Left cardiac atrium (tissue), 4 donors: ENCODE results near the gene RAET1E. TPM values are rescaled to one million over a fixed set of nuclear protein-coding genes. Genes with fewer than 3 reads are reported as not detected.
"Not testable (repeated sequence)": the region's sequence is repeated elsewhere in the genome, so short reads cannot be mapped to it uniquely, and the experiment has no call there.

Experiments used
- ATAC-seq, 2 donors: fragments of 200-7000 bp; cut with Tn5 transposase; one replicate each; pipeline ENCODE4 v1.9.1; 2020; ENCODE audit warnings: mild to moderate bottlenecking in 2 of 2, moderate library complexity in 2 of 2
- DNase-seq: peaks from one replicate; pipeline ENCODE4 v3.0.0-alpha.2; 2020
- intact Hi-C, 2 donors: fragments of 100-400 bp; cut with DNase I; formaldehyde crosslinking; loops; one replicate each; pipeline versions ENCODE4 v1.14.1 to v1.15.1; 2022 to 2023
- total RNA-seq, 2 donors: library from RNA; stranded (reverse); fragmentation: NEBNext Ultra II Directional; extraction: Animal tissue kit (Norgen Biotek cat#: 25700); gene quantifications; one replicate each; pipeline ENCODE4 v1.2.1, GENCODE V29; 2021
- donor health status: DM: no; HTN: yes; CAD: no.
- donor health status: DM: no; HTN: yes; CAD: no; lungs with severe emphysema.
- donor health status: DM: yes; HTN: yes; CAD: no.
- donor health status: Dilated cardiomyopathy.

The RAET1E gene
- total RNA-seq, 2 donors from 2014 or later, result 0.89 to 1.2 TPM

GRCh38 chr6:149855040-149855654 lies 42.8 kb downstream of the RAET1E start:
- peak in 1 of 2 donors; percentile 30 for ATAC-seq
- intact Hi-C loops, result no loop called here
- no peak for DNase-seq

GRCh38 chr6:149854532-149854931 lies 43.4 kb downstream of the RAET1E start:
- intact Hi-C loops, result no loop called here
- peak; percentile 52 for DNase-seq
- peak in 1 of 2 donors; percentile 72 for ATAC-seq

GRCh38 chr6:149854017-149854416 lies 43.9 kb downstream of the RAET1E start:
- intact Hi-C loops, ATAC-seq, DNase-seq: not testable (repeated sequence)

GRCh38 chr6:149852881-149853280 lies 45.0 kb downstream of the RAET1E start:
- DNase-seq (no peak), ATAC-seq (no peak)

GRCh38 chr6:149852180-149852579 lies 45.7 kb downstream of the RAET1E start:
- intact Hi-C loops, result no loop called here
- peak; percentile 81 to 82 for ATAC-seq
- peak; percentile 49 for DNase-seq

More at GRCh38 chr6:149852881-149853280, 45.0 kb downstream of the RAET1E start:
- intact Hi-C loops, result no loop called here

- intact Hi-C loops, result no loop called here
- DNase-seq, result no peak
- no peak for ATAC-seq
These were observed 46.3 kb downstream of the RAET1E start for GRCh38 chr6:149851461-149852110.

- not testable (repeated sequence) for DNase-seq, ATAC-seq
- intact Hi-C loops, result loop anchor here in 1 of 2 donors (10.0 kb wide), 1 partner anchor 156 kb away; no protein-coding TSS in a partner anchor
These were observed 49.6 kb downstream of the RAET1E start for GRCh38 chr6:149848343-149848742.

Other genes starting within 250 kb of the RAET1E start
- gene KATNA1, start 249.4 kb downstream of the RAET1E start, total RNA-seq, result 10 to 100 TPM; 10.5 to 12.6 TPM
- 10 to 100 TPM; 14.6 to 15.4 TPM for gene LATS1, start 180.0 kb downstream of the RAET1E start, total RNA-seq
- 10 to 100 TPM; 22.4 to 27.7 TPM for gene NUP43, start 151.6 kb downstream of the RAET1E start, total RNA-seq
- gene PCMT1, start 148.4 kb downstream of the RAET1E start, total RNA-seq, result 100 to 1,000 TPM in 1 of 2 donors, 10 to 100 TPM in 1; 92.8 to 107 TPM
- 10 to 100 TPM; 15.5 to 25.7 TPM for gene LRP11, start 33.8 kb downstream of the RAET1E start, total RNA-seq
- gene RAET1G, start 25.0 kb upstream of the RAET1E start, total RNA-seq, result 1 to 10 TPM in 1 of 2 donors, under 1 TPM in 1; 0.55 to 1.1 TPM
- gene ULBP2, start 43.9 kb upstream of the RAET1E start, total RNA-seq, result 1 to 10 TPM in 1 of 2 donors, under 1 TPM in 1; 0.71 to 1.1 TPM
- under 1 TPM; 0.08 to 0.12 TPM for gene ULBP1, start 65.8 kb upstream of the RAET1E start, total RNA-seq
- gene RAET1L, start 127.4 kb upstream of the RAET1E start, total RNA-seq, result not detected
- 1 to 10 TPM in 1 of 2 donors, under 1 TPM in 1; 0.60 to 1.4 TPM for gene ULBP3, start 171.0 kb upstream of the RAET1E start, total RNA-seq
- 100 to 1,000 TPM in 1 of 2 donors, 10 to 100 TPM in 1; 94.9 to 114 TPM for gene PPP1R14C, start 244.9 kb upstream of the RAET1E start, total RNA-seq